B cell (primary cell): ENCODE data around the gene SIRPB2. TPM values are rescaled to one million over a fixed set of nuclear protein-coding genes. Genes with fewer than 3 reads are reported as not detected.

Experiments used
- ATAC-seq: fragments of 200-7000 bp; cut with Tn5 transposase; one replicate; pipeline ENCODE4 v1.10.0; 2021; ENCODE audit warnings: low read depth, mild to moderate bottlenecking, moderate number of reproducible peaks, moderate library complexity
- CTCF ChIA-PET: fragments of 350-600 bp; sonication (Branson Sonifier 250); formaldehyde crosslinking; loops from one replicate; lab custom pipeline; 2021; ENCODE audit warnings: antibody characterized with exemption, inconsistent platforms; lab: Charles Lee
- POLR2A ChIA-PET: fragments of 350-600 bp; sonication (Branson Sonifier 250); formaldehyde crosslinking; loops from one replicate; lab custom pipeline; 2021; ENCODE audit warnings: antibody characterized with exemption; lab: Charles Lee
- DNase-seq: peaks from one replicate; pipeline ENCODE4 v3.0.0; 2013
- H2AFZ ChIP-seq: 2 replicates; pipeline ENCODE4 v1.6.1; 2012; ENCODE audit warnings: mild to moderate bottlenecking, low read depth, low read length; ENCODE audit not compliant: insufficient read depth, poor library complexity, severe bottlenecking
- H3K27ac ChIP-seq, 2 donors: 1 replicate in 1 of 2; 2 replicates in 1 of 2; pipeline ENCODE4 v1.5.1; 2012 to 2013; ENCODE audit warnings: low read length in 2 of 2, mild to moderate bottlenecking in 2 of 2, moderate library complexity in 1 of 2
- H3K27me3 ChIP-seq, 4 experiments: fragments of 200-600 bp in 1 of 4; sonication (generic) in 1 of 4; replicated peaks in 1 of 4; 1 replicate in 2 of 4; 2 replicates in 2 of 4; pipeline versions ENCODE4 v1.6.1 to v1.7.0; 2013 to 2016; ENCODE audit warnings: low read length in 3 of 4, mild to moderate bottlenecking in 2 of 4, mixed read lengths in 1 of 4, moderate library complexity in 1 of 4; ENCODE audit not compliant: insufficient read depth in 4 of 4, control insufficient read depth in 3 of 4; ENCODE audit errors: control extremely low read depth in 1 of 4
- H3K36me3 ChIP-seq, 2 experiments: replicated peaks in 1 of 2; 1 replicate in 1 of 2; 2 replicates in 1 of 2; pipeline versions ENCODE4 v1.6.1 to v1.7.1; 2013; ENCODE audit warnings: low read length in 1 of 2; ENCODE audit not compliant: insufficient read depth in 2 of 2, control insufficient read depth in 1 of 2; ENCODE audit errors: control extremely low read depth in 1 of 2, extremely low read depth in 1 of 2
- H3K4me1 ChIP-seq, 2 donors: fragments of 200-600 bp in 1 of 2; sonication (generic) in 1 of 2; 1 replicate in 1 of 2; 2 replicates in 1 of 2; pipeline versions ENCODE4 v1.5.1 to v1.6.1; 2013 to 2017; ENCODE audit warnings: low read length in 2 of 2; ENCODE audit not compliant: control insufficient read depth in 2 of 2, insufficient read depth in 2 of 2
- H3K4me2 ChIP-seq: replicated peaks from 2 replicates; pipeline ENCODE3; 2012; ENCODE audit warnings: mild to moderate bottlenecking, low read depth, low read length; ENCODE audit not compliant: poor library complexity, severe bottlenecking
- H3K4me3 ChIP-seq, 5 experiments: fragments of 200-600 bp in 1 of 5; sonication (generic) in 1 of 5; 1 replicate in 3 of 5; 2 replicates in 2 of 5; pipeline versions ENCODE4 v1.5.1 to v1.7.0; 2011 to 2016; ENCODE audit warnings: low read length in 4 of 5, mild to moderate bottlenecking in 4 of 5, low read depth in 2 of 5, control low read depth in 1 of 5, moderate library complexity in 1 of 5; ENCODE audit not compliant: insufficient read depth in 1 of 5; ENCODE audit errors: control extremely low read depth in 1 of 5, extremely low read depth in 1 of 5
- H3K79me2 ChIP-seq: fragments of 200-600 bp; sonication (generic); one replicate; pipeline ENCODE4 v1.6.0; 2016; ENCODE audit warnings: low read length; ENCODE audit not compliant: control insufficient read depth, insufficient read depth
- H3K9ac ChIP-seq: fragments of 200-600 bp; sonication (generic); 2 replicates; pipeline ENCODE4 v1.6.1; 2017; ENCODE audit warnings: mild to moderate bottlenecking, low read length, moderate library complexity
- H3K9me3 ChIP-seq, 3 donors: one replicate each; pipeline versions ENCODE4 v1.6.1 to v1.7.1; 2013; ENCODE audit warnings: low read length in 2 of 3; ENCODE audit not compliant: control insufficient read depth in 2 of 3, insufficient read depth in 1 of 3; ENCODE audit errors: control extremely low read depth in 1 of 3
- H4K20me1 ChIP-seq: 2 replicates; pipeline ENCODE4 v1.6.0; 2012; ENCODE audit warnings: mild to moderate bottlenecking, low read length; ENCODE audit not compliant: insufficient read depth, control insufficient read depth, poor library complexity, severe bottlenecking
- H3K27ac Mint-ChIP-seq: one replicate; pipeline ENCODE4 v1.8.0; 2021; ENCODE audit warnings: mixed read lengths
- H3K27me3 Mint-ChIP-seq: one replicate; pipeline ENCODE4 v1.8.0; 2021; ENCODE audit warnings: mixed read lengths
- H3K4me1 Mint-ChIP-seq: one replicate; pipeline ENCODE4 v1.8.0; 2021; ENCODE audit warnings: mixed read lengths
- H3K4me3 Mint-ChIP-seq: one replicate; pipeline ENCODE4 v1.8.0; 2021; ENCODE audit warnings: mixed read lengths
- H3K9me3 Mint-ChIP-seq: one replicate; pipeline ENCODE4 v1.8.0; 2022; ENCODE audit warnings: mixed read lengths; ENCODE audit not compliant: insufficient read depth
- CTCF ChIP-seq: fragments of 200-600 bp; IDR thresholded peaks from one replicate; pipeline ENCODE4 v1.8.0; 2022; ENCODE audit warnings: antibody characterized with exemption, mild to moderate bottlenecking
- EZH2 ChIP-seq: IDR thresholded peaks from 2 replicates; pipeline ENCODE4 v1.6.1; 2012; ENCODE audit warnings: borderline replicate concordance, low read depth, mild to moderate bottlenecking, moderate library complexity, low read length; ENCODE audit not compliant: insufficient read depth, poor library complexity, severe bottlenecking
- WGBS: methylation state at CpG from one replicate; pipeline ENCODE4 v1.1.5; 2013; ENCODE audit warnings: missing lambda C conversion rate; ENCODE audit not compliant: insufficient coverage; 5-methylcytosine and 5-hydroxymethylcytosine counted together
- intact Hi-C: fragments of 100-400 bp; cut with micrococcal nuclease; formaldehyde crosslinking; loops from one replicate; pipeline ENCODE4 v1.10.0; 2022
- polyA plus RNA-seq: library from polyadenylated mRNA; depleted of rRNA; stranded (reverse); fragments of >200 nt; gene quantifications from 2 replicates; pipeline ENCODE4 v1.2.3, GENCODE V29; 2012
- total RNA-seq, 2 donors: library from RNA; stranded (reverse); fragments of 120-200 nt in 1 of 2; gene quantifications; 1 replicate in 1 of 2; 2 replicates in 1 of 2; pipeline versions ENCODE4 v1.2.3 to v1.2.4, GENCODE V29; 2013 to 2022

The SIRPB2 gene
- total and polyA plus RNA-seq, 2 donors (not counting 1 experiment from before 2014, with no cell fraction given) = 0.51 TPM; not detected in 1

- WGBS = no CpG with 5 or more reads among the region's 1 CpG
- peaks cover 14 to 15% of the 10 kb centered on the region in 2 donors for H3K4me1 ChIP-seq
- ATAC-seq (no peak), DNase-seq (no peak)
- H3K27ac ChIP-seq = no peak overlapping the region
- CTCF ChIA-PET = interaction anchor here (0.7 kb wide), 1 partner anchor 74 kb away, joined by 3 read pairs; no protein-coding TSS in a partner anchor
- H3K4me3 Mint-ChIP-seq = no peak overlapping the region
- H3K27me3 Mint-ChIP-seq = peaks cover 3% of the 10 kb centered on the region
- H4K20me1 ChIP-seq = no peaks in the 10 kb centered on the region
- peaks cover 30% of the 10 kb centered on the region for H3K4me1 Mint-ChIP-seq
- H3K9ac ChIP-seq = no peak overlapping the region
- H3K27me3 ChIP-seq = no peaks in the 10 kb centered on the region
- POLR2A ChIA-PET = no interaction called here
- no peaks in the 10 kb centered on the region for H3K9me3 Mint-ChIP-seq
- no peak overlapping the region for H3K4me2 ChIP-seq
- H3K36me3 ChIP-seq = no peaks in the 10 kb centered on the region
- no peak overlapping the region for H3K27ac Mint-ChIP-seq
- no peak overlapping the region for H3K4me3 ChIP-seq
- no peak for TF ChIP-seq CTCF
- TF ChIP-seq EZH2 = no peak
- no peak overlapping the region for H2AFZ ChIP-seq
- H3K79me2 ChIP-seq = no peaks in the 10 kb centered on the region
- H3K9me3 ChIP-seq = no peaks in the 10 kb centered on the region
- intact Hi-C loops = no loop called here
These were observed 61.2 kb downstream of the SIRPB2 start for GRCh38 chr20:1430004-1430451.

- no peaks in the 10 kb centered on the region for H4K20me1 ChIP-seq
- H3K4me3 Mint-ChIP-seq = no peak overlapping the region
- POLR2A ChIA-PET = no interaction called here
- H3K4me2 ChIP-seq = no peak overlapping the region
- intact Hi-C loops = no loop called here
- no peaks in the 10 kb centered on the region for H3K36me3 ChIP-seq
- no peaks in the 10 kb centered on the region for H3K27me3 ChIP-seq
- CTCF ChIA-PET = interaction anchor here (0.7 kb wide), 1 partner anchor 75 kb away, joined by 3 read pairs; no protein-coding TSS in a partner anchor
- H3K27ac Mint-ChIP-seq = no peak overlapping the region
- peaks cover 22% of the 10 kb centered on the region for H3K4me1 Mint-ChIP-seq
- no peaks in the 10 kb centered on the region for H3K9me3 Mint-ChIP-seq
- 80% methylated on average over 1 of the region's 4 CpGs for WGBS
- no peaks in the 10 kb centered on the region for H3K9me3 ChIP-seq
- peaks cover 3% of the 10 kb centered on the region for H3K27me3 Mint-ChIP-seq
- ATAC-seq = no peak
- no peaks in the 10 kb centered on the region for H3K79me2 ChIP-seq
- DNase-seq = no peak
- H3K4me3 ChIP-seq = no peak overlapping the region
- TF ChIP-seq EZH2 = no peak
- no peak for TF ChIP-seq CTCF
- H2AFZ ChIP-seq = no peak overlapping the region
- H3K9ac ChIP-seq = no peak overlapping the region
- H3K4me1 ChIP-seq = peaks cover 6 to 8% of the 10 kb centered on the region in 2 donors
- no peak overlapping the region for H3K27ac ChIP-seq
These were observed 62.0 kb downstream of the SIRPB2 start for GRCh38 chr20:1429143-1429728.
